ENCODE data around the gene CASQ1. TPM values are rescaled to one million over a fixed set of nuclear protein-coding genes. Genes with fewer than 3 reads are reported as not detected.

CASQ1 gene
- not detected in 2 replicates for total RNA-seq

GRCh38 chr1:160189649-160190625, at the start of gene CASQ1:
Gene CASQ1, plus strand, starts transcription at chr1:160190575. Its CDS starts 177 bp downstream, at chr1:160190752.

GRCh38 chr1:160151303-160151702, 39.1 kb upstream of the CASQ1 start, which contains the start of gene ATP1A4:
Gene ATP1A4, plus strand, starts transcription at chr1:160151603. Its CDS starts 438 bp downstream, at chr1:160152041.

GRCh38 chr1:160205242-160206035, 15.1 kb downstream of the CASQ1 start, which contains the start of gene PEA15:
Gene PEA15, plus strand, starts transcription at chr1:160205384. Its CDS starts 6,161 bp downstream, at chr1:160211545.

Other genes starting within 250 kb of the CASQ1 start
- gene IGSF9, start 245.0 kb upstream of the CASQ1 start, total RNA-seq, result 0.16 and 0.76 TPM in 2 replicates
- gene SLAMF9, start 236.3 kb upstream of the CASQ1 start, total RNA-seq, result not detected in 2 replicates
- 2.1 and 3.3 TPM in 2 replicates for gene PIGM, start 158.6 kb upstream of the CASQ1 start, total RNA-seq
- gene KCNJ10, start 120.4 kb upstream of the CASQ1 start, total RNA-seq, result not detected in 2 replicates
- not detected in 2 replicates for gene KCNJ9, start 109.0 kb upstream of the CASQ1 start, total RNA-seq
- 24.3 and 31.2 TPM in 2 replicates for gene IGSF8, start 92.0 kb upstream of the CASQ1 start, total RNA-seq
- under 0.01 TPM in 1 of 2 replicates, not detected in the other for gene ATP1A2, start 74.8 kb upstream of the CASQ1 start, total RNA-seq
- not detected in 2 replicates for gene ATP1A4, start 39.0 kb upstream of the CASQ1 start, total RNA-seq
- 89.0 and 125 TPM in 2 replicates for gene PEA15, start 14.8 kb downstream of the CASQ1 start, total RNA-seq
- gene DCAF8, start 72.0 kb downstream of the CASQ1 start, total RNA-seq, result 36.2 and 55.9 TPM in 2 replicates
- 25.9 and 35.4 TPM in 2 replicates for gene PEX19, start 94.6 kb downstream of the CASQ1 start, total RNA-seq
- 123 and 152 TPM in 2 replicates for gene COPA, start 152.7 kb downstream of the CASQ1 start, total RNA-seq
- gene NCSTN, start 152.8 kb downstream of the CASQ1 start, total RNA-seq, result 80.8 and 162 TPM in 2 replicates
- gene NHLH1, start 176.5 kb downstream of the CASQ1 start, total RNA-seq, result under 0.01 TPM in 2 replicates
- 7.3 and 13.2 TPM in 2 replicates for gene VANGL2, start 210.0 kb downstream of the CASQ1 start, total RNA-seq